Measurements from ENCODE around the gene GRK3.
"Not testable (repeated sequence)": the region's sequence is repeated elsewhere in the genome, so short reads cannot be mapped to it uniquely, and the experiment has no call there.

GRK3 gene

GRCh38 chr22:25546242-25546641 lies 18.2 kb upstream of the GRK3 start:
- Histone ChIP-seq H3K36me3 (no peaks in the 10 kb centered on the region), H3K4me1 (peaks cover 6 to 39% (median 12%) of the 10 kb centered on the region in 10 experiments; a peak in 17 of 20 replicates), H3K27ac (no peak overlapping the region), H3K4me3 (no peak overlapping the region), H3K4me2 (peak overlapping the region in 4 of 11 experiments; percentile 3 to 46 (median 21); a peak in 4 of 22 replicates), H3K9ac (no peak overlapping the region), H3K27me3 (no peaks in the 10 kb centered on the region), H3K9me3 (replicated peaks in 1 of 11) (peaks cover 0 to 12% (median 5%) of the 10 kb centered on the region in 11 experiments; a peak in 3 of 22 replicates), H4K20me1 (no peaks in the 10 kb centered on the region)
- no peak for TF ChIP-seq Cebpa-rat (IDR thresholded peaks at IDR 0.05)

- no peak for TF ChIP-seq Cebpa-rat (IDR thresholded peaks at IDR 0.05)
- H3K4me1 ChIP-seq, result peaks cover 6 to 37% (median 12%) of the 10 kb centered on the region in 10 experiments; a peak in 17 of 20 replicates
- H3K9ac ChIP-seq, result no peak overlapping the region
- peaks cover 0 to 13% (median 5%) of the 10 kb centered on the region in 11 experiments; a peak in 2 of 22 replicates for H3K9me3 ChIP-seq (replicated peaks in 1 of 11)
- no peaks in the 10 kb centered on the region for H3K27me3 ChIP-seq
- no peak overlapping the region for H3K27ac ChIP-seq
- H3K4me3 ChIP-seq, result no peak overlapping the region
- peak overlapping the region in 4 of 11 experiments; percentile 3 to 46 (median 21); a peak in 2 of 22 replicates for H3K4me2 ChIP-seq
- no peaks in the 10 kb centered on the region for H4K20me1 ChIP-seq
- no peaks in the 10 kb centered on the region for H3K36me3 ChIP-seq
Observed at GRCh38 chr22:25546751-25547150, 17.7 kb upstream of the GRK3 start.

GRCh38 chr22:25548866-25549464 lies 15.5 kb upstream of the GRK3 start:
- Histone ChIP-seq H3K27ac (no peak overlapping the region), H4K20me1 (no peaks in the 10 kb centered on the region), H3K4me1 (peaks cover 5 to 31% (median 12%) of the 10 kb centered on the region in 10 experiments; a peak in 17 of 20 replicates), H3K9me3 (replicated peaks in 1 of 11) (peaks cover 0 to 13% (median 5%) of the 10 kb centered on the region in 11 experiments; a peak in 2 of 22 replicates), H3K27me3 (no peaks in the 10 kb centered on the region), H3K4me3 (no peak overlapping the region), H3K4me2 (no peak overlapping the region), H3K9ac (no peak overlapping the region), H3K36me3 (no peaks in the 10 kb centered on the region)
- no peak for TF ChIP-seq Cebpa-rat (IDR thresholded peaks at IDR 0.05)

- H3K4me3 ChIP-seq, result no peak overlapping the region
- TF ChIP-seq Cebpa-rat (IDR thresholded peaks at IDR 0.05), result no peak
- H3K27ac ChIP-seq, result no peak overlapping the region
- H3K4me1 ChIP-seq, result peaks cover 0 to 10% (median 0%) of the 10 kb centered on the region in 10 experiments; a peak in 9 of 20 replicates
- H3K4me2 ChIP-seq, result no peak overlapping the region
- H3K9me3 ChIP-seq (replicated peaks in 1 of 11), result peaks cover 0 to 13% (median 5%) of the 10 kb centered on the region in 11 experiments; a peak in 2 of 22 replicates
- H3K9ac ChIP-seq, result no peak overlapping the region
- no peaks in the 10 kb centered on the region for H3K27me3 ChIP-seq
- H3K36me3 ChIP-seq, result no peaks in the 10 kb centered on the region
- H4K20me1 ChIP-seq, result no peaks in the 10 kb centered on the region
Observed at GRCh38 chr22:25551396-25551795, 13.1 kb upstream of the GRK3 start.

GRCh38 chr22:25552405-25552804 lies 12.1 kb upstream of the GRK3 start:
- H3K27me3 ChIP-seq; H3K4me3 ChIP-seq; H3K27ac ChIP-seq; H3K4me1 ChIP-seq; H3K4me2 ChIP-seq; H3K36me3 ChIP-seq; H3K9me3 ChIP-seq (replicated peaks in 1 of 11); H4K20me1 ChIP-seq; H3K9ac ChIP-seq: not testable (repeated sequence)

GRCh38 chr22:25553131-25553530 lies 11.3 kb upstream of the GRK3 start:
- no peak overlapping the region for H3K27ac ChIP-seq
- H3K9me3 ChIP-seq (replicated peaks in 1 of 11), result peaks cover 0 to 10% (median 5%) of the 10 kb centered on the region in 11 experiments; a peak in 2 of 22 replicates
- no peaks in the 10 kb centered on the region for H4K20me1 ChIP-seq
- H3K4me2 ChIP-seq, result no peak overlapping the region
- H3K4me1 ChIP-seq, result peaks cover 0 to 3% (median 0%) of the 10 kb centered on the region in 10 experiments; a peak in 3 of 20 replicates
- TF ChIP-seq Cebpa-rat (IDR thresholded peaks at IDR 0.05), result no peak
- no peaks in the 10 kb centered on the region for H3K27me3 ChIP-seq
- no peak overlapping the region for H3K9ac ChIP-seq
- no peaks in the 10 kb centered on the region for H3K36me3 ChIP-seq
- no peak overlapping the region for H3K4me3 ChIP-seq

GRCh38 chr22:25554238-25554671 lies 10.2 kb upstream of the GRK3 start:
- H3K4me3 ChIP-seq, result no peak overlapping the region
- no peak overlapping the region for H3K27ac ChIP-seq
- no peaks in the 10 kb centered on the region for H4K20me1 ChIP-seq
- no peak overlapping the region for H3K4me2 ChIP-seq
- no peaks in the 10 kb centered on the region for H3K36me3 ChIP-seq
- no peak overlapping the region for H3K9ac ChIP-seq
- H3K9me3 ChIP-seq (replicated peaks in 1 of 11), result peaks cover 0 to 10% (median 5%) of the 10 kb centered on the region in 11 experiments; a peak in 2 of 22 replicates
- H3K4me1 ChIP-seq, result peaks cover 0 to 10% (median 7%) of the 10 kb centered on the region in 10 experiments; a peak in 11 of 20 replicates
- no peak for TF ChIP-seq Cebpa-rat (IDR thresholded peaks at IDR 0.05)
- no peaks in the 10 kb centered on the region for H3K27me3 ChIP-seq

- no peak for TF ChIP-seq Cebpa-rat (IDR thresholded peaks at IDR 0.05)
- H3K27me3 ChIP-seq, result no peaks in the 10 kb centered on the region
- H3K4me3 ChIP-seq, result no peak overlapping the region
- H4K20me1 ChIP-seq, result no peaks in the 10 kb centered on the region
- H3K9ac ChIP-seq, result no peak overlapping the region
- H3K4me2 ChIP-seq, result no peak overlapping the region
- H3K9me3 ChIP-seq (replicated peaks in 1 of 11), result peaks cover 0 to 10% (median 5%) of the 10 kb centered on the region in 11 experiments; a peak in 2 of 22 replicates
- H3K27ac ChIP-seq, result no peak overlapping the region
- H3K36me3 ChIP-seq, result no peaks in the 10 kb centered on the region
- H3K4me1 ChIP-seq, result peaks cover 0 to 14% (median 11%) of the 10 kb centered on the region in 10 experiments; a peak in 11 of 20 replicates
Observed at GRCh38 chr22:25554689-25555088, 9.8 kb upstream of the GRK3 start.

- Histone ChIP-seq H4K20me1 (no peaks in the 10 kb centered on the region), H3K4me2 (no peak overlapping the region), H3K27ac (no peak overlapping the region)
Observed at GRCh38 chr22:25555586-25555985, 8.9 kb upstream of the GRK3 start.

GRCh38 chr22:25557218-25557617 lies 7.3 kb upstream of the GRK3 start:
- H3K27ac ChIP-seq, result no peak overlapping the region
- no peak for TF ChIP-seq Cebpa-rat (IDR thresholded peaks at IDR 0.05)
- H3K4me2 ChIP-seq, result no peak overlapping the region
- no peaks in the 10 kb centered on the region for H3K27me3 ChIP-seq
- H3K9me3 ChIP-seq (replicated peaks in 1 of 11), result no peaks in the 10 kb centered on the region
- H4K20me1 ChIP-seq, result no peaks in the 10 kb centered on the region
- no peak overlapping the region for H3K4me3 ChIP-seq
- no peak overlapping the region for H3K9ac ChIP-seq
- peaks cover 6 to 36% (median 22%) of the 10 kb centered on the region in 10 experiments for H3K4me1 ChIP-seq
- no peaks in the 10 kb centered on the region for H3K36me3 ChIP-seq

More at GRCh38 chr22:25555586-25555985, 8.9 kb upstream of the GRK3 start:
- no peaks in the 10 kb centered on the region for H3K27me3 ChIP-seq
- H3K36me3 ChIP-seq, result no peaks in the 10 kb centered on the region
- no peak for TF ChIP-seq Cebpa-rat (IDR thresholded peaks at IDR 0.05)
- no peak overlapping the region for H3K9ac ChIP-seq
- H3K9me3 ChIP-seq (replicated peaks in 1 of 11), result peaks cover 0 to 8% (median 4%) of the 10 kb centered on the region in 11 experiments; a peak in 2 of 22 replicates
- H3K4me1 ChIP-seq, result peaks cover 0 to 20% (median 11%) of the 10 kb centered on the region in 10 experiments; a peak in 11 of 20 replicates
- no peak overlapping the region for H3K4me3 ChIP-seq

All from BLaER1 treated with 17β-estradiol and CSF1 and Interleukin-3, amounts not matched to agents 10 nM and 100 nM (cell line).